HCT116 (cell line): ENCODE data around the gene SLC16A10.

ENCODE experiments used
- CEBPB ChIP-seq: IDR thresholded peaks from 2 replicates; pipeline ENCODE4 v1.6.1; 2012; ENCODE audit warnings: low read depth
- POLR2A ChIP-seq: IDR thresholded peaks from 2 replicates; pipeline ENCODE4 v1.7.0; 2011; ENCODE audit warnings: borderline replicate concordance; ENCODE audit not compliant: insufficient read depth, insufficient read length; ENCODE audit errors: extremely low read depth
- POLR2AphosphoS5 ChIP-seq: IDR thresholded peaks from 2 replicates; pipeline ENCODE4 v1.6.1; 2011; ENCODE audit warnings: mild to moderate bottlenecking, low read depth, low read length, moderate library complexity

GRCh38 chr6:111228094-111228493 is 140.8 kb downstream of the SLC16A10 start:
- TF ChIP-seq CEBPB (no peak), POLR2AphosphoS5 (no peak), POLR2A (no peak)
